Keratinocyte (primary cell): Measurements from ENCODE around the gene CRKL. TPM values are rescaled to one million over a fixed set of nuclear protein-coding genes. Genes with fewer than 3 reads are reported as not detected.

ENCODE experiments used
- DNase-seq: peaks from one replicate; pipeline ENCODE4 v3.0.0-alpha.2; 2011; ENCODE audit warnings: low read depth, missing footprints, low spot score
- FAIRE-seq: peaks from 2 replicates; lab custom pipeline; 2011; peaks lifted over from hg19 to GRCh38; lab: Jason Lieb, UNC
- H2AFZ ChIP-seq: 2 replicates; pipeline ENCODE4 v1.6.0; 2012; ENCODE audit warnings: low read length, control low read depth, inconsistent platforms; ENCODE audit not compliant: control insufficient read depth
- H3K27ac ChIP-seq: 2 replicates; pipeline ENCODE4 v1.5.1; 2011; ENCODE audit warnings: low read length; ENCODE audit not compliant: control insufficient read depth, insufficient read depth
- H3K27me3 ChIP-seq: 3 replicates; pipeline ENCODE4 v1.6.0; 2011; ENCODE audit warnings: low read length; ENCODE audit not compliant: control insufficient read depth, insufficient read depth; ENCODE audit errors: extremely low read depth
- H3K36me3 ChIP-seq, 2 experiments: 2 replicates in 1 of 2; 3 replicates in 1 of 2; pipeline ENCODE4 v1.5.1; 2011; ENCODE audit warnings: low read length in 2 of 2, mild to moderate bottlenecking in 1 of 2; ENCODE audit not compliant: control insufficient read depth in 2 of 2, insufficient read depth in 2 of 2; ENCODE audit errors: extremely low read depth in 1 of 2
- H3K4me1 ChIP-seq: 3 replicates; pipeline ENCODE4 v1.5.1; 2011; ENCODE audit warnings: low read length; ENCODE audit not compliant: control insufficient read depth, insufficient read depth; ENCODE audit errors: extremely low read depth
- H3K4me2 ChIP-seq: 3 replicates; pipeline ENCODE4 v1.6.0; 2011; ENCODE audit warnings: low read depth, low read length; ENCODE audit not compliant: control insufficient read depth, insufficient read depth; ENCODE audit errors: extremely low read depth
- H3K4me3 ChIP-seq, 3 experiments: fragments of 200-600 bp in 1 of 3; sonication (generic) in 1 of 3; 2 replicates in 2 of 3; 3 replicates in 1 of 3; pipeline ENCODE4 v1.5.1; 2011 to 2016; ENCODE audit warnings: low read length in 3 of 3, mild to moderate bottlenecking in 3 of 3, control low read depth in 2 of 3, inconsistent platforms in 1 of 3, low read depth in 1 of 3, mixed read lengths in 1 of 3, mixed run types in 1 of 3, moderate library complexity in 1 of 3; ENCODE audit not compliant: control insufficient read depth in 2 of 3, insufficient read depth in 2 of 3; ENCODE audit errors: extremely low read depth in 1 of 3
- H3K79me2 ChIP-seq: 2 replicates; pipeline ENCODE4 v1.6.0; 2012; ENCODE audit warnings: low read length; ENCODE audit not compliant: control insufficient read depth, insufficient read depth
- H3K9ac ChIP-seq: 3 replicates; pipeline ENCODE4 v1.6.0; 2011; ENCODE audit warnings: low read length; ENCODE audit not compliant: control insufficient read depth, insufficient read depth; ENCODE audit errors: extremely low read depth
- H3K9me1 ChIP-seq: 3 replicates; pipeline ENCODE4 v1.6.0; 2011; ENCODE audit warnings: low read length; ENCODE audit not compliant: control insufficient read depth, insufficient read depth; ENCODE audit errors: extremely low read depth
- H3K9me3 ChIP-seq: 2 replicates; pipeline ENCODE4 v1.5.1; 2012; ENCODE audit warnings: low read depth, low read length; ENCODE audit not compliant: control insufficient read depth
- H4K20me1 ChIP-seq: 3 replicates; pipeline ENCODE4 v1.6.0; 2011; ENCODE audit warnings: low read length; ENCODE audit not compliant: control insufficient read depth, insufficient read depth; ENCODE audit errors: extremely low read depth
- EZH2 ChIP-seq: IDR thresholded peaks from one replicate; pipeline ENCODE4 v1.6.1; 2012; ENCODE audit warnings: inconsistent platforms, mild to moderate bottlenecking, low read length, moderate library complexity
- dilution Hi-C: fragments of 300-500 bp; cut with MboI; formaldehyde crosslinking; loops from one replicate; pipeline ENCODE4 v1.7.0; 2020; ENCODE audit warnings: low sequenced_read_pairs; ENCODE audit not compliant: extremely low pct_ligation_motif_present
- polyA plus RNA-seq, 5 experiments: library from polyadenylated mRNA; depleted of rRNA in 3 of 5; stranded (reverse) in 3 of 5; stranded (forward) in 1 of 5; unstranded in 1 of 5; fragments of >200 nt; gene quantifications; 1 replicate in 1 of 5; 2 replicates in 3 of 5; 3 replicates in 1 of 5; pipeline versions ENCODE4 v1.2.1 to v1.2.3, GENCODE V29; 2011 to 2012; ENCODE audit warnings: missing spikeins in 2 of 5, low read depth in 1 of 5, low replicate concordance in 1 of 5
- TF ChIP-seq, protein P1 (sequence below), 3 experiments: IDR thresholded peaks in 1 of 3; conservative IDR thresholded peaks in 1 of 3; optimal IDR thresholded peaks in 1 of 3; 2 replicates in 2 of 3; 3 replicates in 1 of 3; pipeline versions ENCODE3 to v1.5.1; 2011; ENCODE audit warnings: low read length in 3 of 3, mild to moderate bottlenecking in 3 of 3, moderate library complexity in 2 of 3, control low read depth in 1 of 3, inconsistent platforms in 1 of 3; ENCODE audit not compliant: insufficient read depth in 2 of 3; ENCODE audit errors: extremely low read depth in 1 of 3

Gene CRKL
- polyA plus RNA-seq, 1 donor (not counting 4 experiments of a cell fraction or from before 2014, with no cell fraction given) = 32.1 TPM

DNA sequence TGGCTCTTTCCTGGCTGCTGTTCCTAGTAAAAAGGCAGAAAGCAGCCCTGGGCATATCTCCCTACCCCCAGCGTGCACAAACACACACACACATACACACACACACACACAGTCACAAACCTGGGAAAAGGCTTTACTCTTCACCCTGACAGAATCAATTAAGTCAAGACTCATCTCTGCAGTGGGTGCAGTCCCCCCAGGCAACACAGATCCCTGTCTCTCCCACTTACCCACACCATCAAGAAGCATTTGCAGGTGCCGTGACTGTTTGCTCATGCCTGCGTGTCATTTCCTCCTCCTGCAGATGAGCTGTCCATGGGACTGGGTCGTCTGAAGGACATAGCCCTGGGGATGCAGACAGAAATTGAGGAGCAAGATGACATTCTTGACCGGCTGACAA is 29.8 kb upstream of the CRKL start:
- no peak overlapping the region for H3K4me3 ChIP-seq
- dilution Hi-C loops = no loop called here

GRCh38 chr22:20889025-20889704 is 28.0 kb upstream of the CRKL start:
- no peak overlapping the region for H3K27ac ChIP-seq
- H3K79me2 ChIP-seq = no peaks in the 10 kb centered on the region
- no peak overlapping the region for H3K4me2 ChIP-seq
- peaks cover 9% of the 10 kb centered on the region for H3K4me1 ChIP-seq
- H4K20me1 ChIP-seq = peaks cover 3% of the 10 kb centered on the region
- H3K9ac ChIP-seq = no peak overlapping the region
- FAIRE-seq (no peak), DNase-seq (no peak)
- H3K9me3 ChIP-seq = no peaks in the 10 kb centered on the region
- no peak overlapping the region for H2AFZ ChIP-seq
- peaks cover 3 to 23% of the 10 kb centered on the region in 2 experiments for H3K36me3 ChIP-seq
- dilution Hi-C loops = no loop called here
- no peak overlapping the region for H3K4me3 ChIP-seq
- H3K9me1 ChIP-seq = no peaks in the 10 kb centered on the region
- TF ChIP-seq, protein P1, sequence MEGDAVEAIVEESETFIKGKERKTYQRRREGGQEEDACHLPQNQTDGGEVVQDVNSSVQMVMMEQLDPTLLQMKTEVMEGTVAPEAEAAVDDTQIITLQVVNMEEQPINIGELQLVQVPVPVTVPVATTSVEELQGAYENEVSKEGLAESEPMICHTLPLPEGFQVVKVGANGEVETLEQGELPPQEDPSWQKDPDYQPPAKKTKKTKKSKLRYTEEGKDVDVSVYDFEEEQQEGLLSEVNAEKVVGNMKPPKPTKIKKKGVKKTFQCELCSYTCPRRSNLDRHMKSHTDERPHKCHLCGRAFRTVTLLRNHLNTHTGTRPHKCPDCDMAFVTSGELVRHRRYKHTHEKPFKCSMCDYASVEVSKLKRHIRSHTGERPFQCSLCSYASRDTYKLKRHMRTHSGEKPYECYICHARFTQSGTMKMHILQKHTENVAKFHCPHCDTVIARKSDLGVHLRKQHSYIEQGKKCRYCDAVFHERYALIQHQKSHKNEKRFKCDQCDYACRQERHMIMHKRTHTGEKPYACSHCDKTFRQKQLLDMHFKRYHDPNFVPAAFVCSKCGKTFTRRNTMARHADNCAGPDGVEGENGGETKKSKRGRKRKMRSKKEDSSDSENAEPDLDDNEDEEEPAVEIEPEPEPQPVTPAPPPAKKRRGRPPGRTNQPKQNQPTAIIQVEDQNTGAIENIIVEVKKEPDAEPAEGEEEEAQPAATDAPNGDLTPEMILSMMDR (optimal IDR thresholded peaks at IDR 0.05 in 1 of 3, IDR thresholded peaks at IDR 0.05 in 1 of 3, conservative IDR thresholded peaks at IDR 0.05 in 1 of 3; ENCODE audit: extremely low read depth in 1 of 3, insufficient read depth in 2 of 3, low read length in 3 of 3) = no peak
- TF ChIP-seq EZH2 = no peak
- no peaks in the 10 kb centered on the region for H3K27me3 ChIP-seq

More for the DNA sequence above, 29.8 kb upstream of the CRKL start:
- Histone ChIP-seq H2AFZ (no peak overlapping the region), H3K27me3 (no peaks in the 10 kb centered on the region), H3K9me1 (no peaks in the 10 kb centered on the region), H3K27ac (no peak overlapping the region), H3K4me1 (peaks cover 9% of the 10 kb centered on the region), H3K79me2 (no peaks in the 10 kb centered on the region), H3K9ac (no peak overlapping the region), H3K4me2 (no peak overlapping the region), H3K36me3 (peaks cover 11 to 31% of the 10 kb centered on the region in 2 experiments), H3K9me3 (no peaks in the 10 kb centered on the region), H4K20me1 (peaks cover 3% of the 10 kb centered on the region)
- DNase-seq (peak; percentile 21), FAIRE-seq (no peak)
- TF ChIP-seq, protein P1 (optimal IDR thresholded peaks at IDR 0.05 in 1 of 3, IDR thresholded peaks at IDR 0.05 in 1 of 3, conservative IDR thresholded peaks at IDR 0.05 in 1 of 3; ENCODE audit: extremely low read depth in 1 of 3, insufficient read depth in 2 of 3, low read length in 3 of 3) = no peak
- no peak for TF ChIP-seq EZH2
